Muscle of arm (tissue), 12 donors: Measurements from ENCODE around the gene THAP7. TPM values are rescaled to one million over a fixed set of nuclear protein-coding genes. Genes with fewer than 3 reads are reported as not detected.

Experiments
- DNase-seq: peaks from one replicate; pipeline ENCODE4 v3.0.0-alpha.2; 2013
- polyA plus RNA-seq, 12 donors: library from polyadenylated mRNA; unstranded; fragments of 120-200 nt; gene quantifications; one replicate each; pipeline ENCODE4 v1.2.1, GENCODE V29; 2013; ENCODE audit not compliant: insufficient read length in 12 of 12

Gene THAP7
- polyA plus RNA-seq, 12 donors, result 11.2 to 20.3 (median 14.9) TPM; not detected in 1

DNA sequence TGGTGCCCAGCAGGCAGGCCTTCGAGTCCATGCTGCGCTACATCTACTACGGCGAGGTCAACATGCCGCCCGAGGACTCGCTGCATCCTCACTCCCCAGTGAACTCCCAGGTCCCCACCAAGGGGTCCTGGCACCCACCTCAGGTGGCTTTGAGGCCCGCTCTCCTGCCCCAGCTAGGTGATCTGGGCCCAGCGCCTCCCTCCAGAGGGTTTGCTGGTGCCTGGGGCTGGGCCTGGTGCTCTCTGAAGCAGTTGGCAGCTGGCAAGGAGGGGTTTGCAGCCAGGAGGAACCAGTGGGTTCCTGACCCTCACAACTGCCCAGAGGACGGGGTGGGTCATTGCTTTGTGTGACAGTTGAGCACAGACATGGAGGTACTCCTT, 5.9 kb downstream of the THAP7 start:
- no peak for DNase-seq

DNA sequence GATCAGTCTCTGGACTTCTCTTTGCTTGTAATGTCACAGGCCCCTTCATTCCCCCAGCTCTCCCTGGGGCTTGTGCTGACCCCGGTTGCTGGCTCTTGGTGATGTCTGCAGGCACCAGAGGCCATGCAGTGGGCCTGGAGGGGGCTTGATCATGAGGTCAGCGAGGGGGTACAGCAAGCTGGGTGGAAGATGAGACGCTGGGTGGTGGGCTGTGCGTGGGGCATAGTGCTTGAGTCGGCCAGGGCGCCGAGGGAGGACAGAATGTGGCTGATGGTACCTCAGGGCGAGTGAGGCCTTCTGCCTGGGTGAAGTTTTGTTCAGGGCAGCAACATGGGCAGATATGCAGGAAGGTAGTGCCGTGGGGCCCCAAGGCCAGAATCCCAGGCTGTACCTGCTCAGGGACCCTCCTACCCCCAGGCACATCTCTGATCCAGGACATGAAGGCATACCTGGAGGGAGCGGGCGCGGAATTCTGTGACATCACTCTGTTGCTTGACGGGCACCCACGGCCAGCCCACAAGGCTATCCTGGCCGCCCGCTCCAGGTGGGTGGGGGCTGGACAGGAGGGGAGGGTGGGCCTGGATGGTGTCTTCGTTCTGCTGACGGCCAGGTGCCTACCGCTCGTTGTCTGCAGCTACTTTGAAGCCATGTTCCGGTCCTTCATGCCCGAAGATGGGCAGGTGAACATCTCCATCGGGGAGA, 6.4 kb downstream of the THAP7 start:
- no peak for DNase-seq

DNA sequence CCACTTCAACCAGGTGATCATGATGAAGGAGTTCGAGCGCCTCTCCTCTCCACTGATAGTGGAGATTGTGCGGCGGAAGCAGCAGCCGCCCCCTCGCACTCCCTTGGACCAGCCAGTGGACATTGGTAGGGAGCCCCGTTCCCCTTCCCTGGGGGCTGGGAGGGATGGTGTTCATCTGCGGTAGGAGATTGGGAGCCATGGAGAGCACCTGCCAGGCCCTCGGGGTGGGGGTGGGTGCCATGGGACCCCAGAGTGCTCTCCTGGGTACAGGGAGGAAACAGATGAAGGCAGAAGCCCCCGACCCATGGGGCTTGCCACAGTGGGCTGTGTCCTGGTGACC, 7.0 kb downstream of the THAP7 start:
- no peak for DNase-seq

DNA sequence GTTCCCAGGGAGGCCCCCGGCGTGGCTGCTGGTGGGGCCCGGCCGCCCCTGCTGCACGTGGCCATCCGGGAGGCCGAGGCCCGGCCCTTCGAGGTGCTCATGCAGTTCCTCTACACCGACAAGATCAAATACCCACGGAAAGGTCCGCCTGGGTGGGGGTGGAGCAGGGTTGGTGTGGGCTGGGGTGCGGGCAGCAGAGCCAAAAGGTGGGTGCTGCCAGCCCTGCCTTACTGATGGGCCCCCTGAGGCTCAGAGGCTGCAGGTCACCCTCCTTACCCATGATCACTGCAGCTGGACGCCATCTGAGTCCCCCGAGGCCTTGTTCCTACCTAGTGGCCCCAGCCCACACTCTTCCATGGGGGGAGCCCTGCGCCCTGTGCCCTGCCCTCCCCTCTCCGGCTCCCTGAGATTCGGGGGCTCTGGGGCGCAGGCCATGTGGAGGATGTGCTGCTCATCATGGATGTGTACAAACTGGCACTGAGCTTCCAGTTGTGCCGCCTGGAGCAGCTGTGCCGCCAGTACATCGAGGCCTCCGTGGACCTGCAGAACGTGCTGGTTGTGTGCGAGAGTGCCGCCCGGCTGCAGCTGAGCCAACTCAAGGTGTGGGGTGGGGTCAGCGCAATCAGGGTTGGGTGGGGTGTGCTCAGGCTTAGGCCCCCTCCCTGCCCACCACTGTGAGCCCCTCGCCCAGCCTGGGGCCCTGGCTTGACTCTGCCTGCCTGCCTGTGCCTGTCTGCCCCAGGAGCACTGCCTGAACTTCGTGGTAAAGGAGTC, 7.6 kb downstream of the THAP7 start:
- DNase-seq, result no peak

DNA sequence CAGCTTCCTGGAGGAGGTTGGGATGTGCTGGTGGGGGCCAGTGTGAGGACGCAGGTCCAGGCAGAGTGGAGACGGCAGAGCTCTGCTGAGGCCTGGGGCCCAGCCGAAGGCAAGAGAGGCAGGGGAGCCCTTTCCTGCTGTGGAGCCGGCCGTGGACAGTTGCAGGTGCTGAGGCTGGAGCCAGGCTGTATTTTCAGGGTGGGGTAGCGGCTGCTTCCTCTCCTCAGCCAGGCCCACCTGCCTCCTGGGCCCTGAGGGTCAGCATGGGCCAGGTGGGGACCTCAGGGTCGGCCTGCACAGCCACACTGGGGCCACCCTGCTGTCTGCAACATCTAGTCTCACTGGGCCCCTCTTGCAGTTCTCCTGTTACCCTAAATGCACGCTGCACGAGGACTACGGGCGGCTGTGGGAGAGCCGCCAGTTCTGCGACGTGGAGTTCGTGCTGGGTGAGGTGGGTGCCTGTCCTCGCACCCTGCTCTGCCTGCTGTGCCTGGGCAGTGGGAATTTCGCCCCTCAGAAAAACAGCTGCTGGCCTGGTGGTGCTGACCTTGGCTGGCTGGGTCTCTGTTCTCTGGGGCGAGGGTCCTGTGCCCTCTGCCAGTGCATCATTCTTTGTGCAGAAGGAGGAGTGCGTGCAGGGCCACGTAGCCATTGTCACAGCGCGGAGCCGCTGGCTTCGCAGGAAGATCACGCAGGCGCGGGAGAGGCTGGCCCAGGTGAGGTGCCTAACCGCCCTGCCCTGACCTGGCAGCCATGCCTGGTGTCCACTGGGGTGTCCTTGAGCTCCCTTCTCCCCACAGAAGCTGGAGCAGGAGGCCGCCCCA, 8.4 kb downstream of the THAP7 start:
- DNase-seq, result no peak

DNA sequence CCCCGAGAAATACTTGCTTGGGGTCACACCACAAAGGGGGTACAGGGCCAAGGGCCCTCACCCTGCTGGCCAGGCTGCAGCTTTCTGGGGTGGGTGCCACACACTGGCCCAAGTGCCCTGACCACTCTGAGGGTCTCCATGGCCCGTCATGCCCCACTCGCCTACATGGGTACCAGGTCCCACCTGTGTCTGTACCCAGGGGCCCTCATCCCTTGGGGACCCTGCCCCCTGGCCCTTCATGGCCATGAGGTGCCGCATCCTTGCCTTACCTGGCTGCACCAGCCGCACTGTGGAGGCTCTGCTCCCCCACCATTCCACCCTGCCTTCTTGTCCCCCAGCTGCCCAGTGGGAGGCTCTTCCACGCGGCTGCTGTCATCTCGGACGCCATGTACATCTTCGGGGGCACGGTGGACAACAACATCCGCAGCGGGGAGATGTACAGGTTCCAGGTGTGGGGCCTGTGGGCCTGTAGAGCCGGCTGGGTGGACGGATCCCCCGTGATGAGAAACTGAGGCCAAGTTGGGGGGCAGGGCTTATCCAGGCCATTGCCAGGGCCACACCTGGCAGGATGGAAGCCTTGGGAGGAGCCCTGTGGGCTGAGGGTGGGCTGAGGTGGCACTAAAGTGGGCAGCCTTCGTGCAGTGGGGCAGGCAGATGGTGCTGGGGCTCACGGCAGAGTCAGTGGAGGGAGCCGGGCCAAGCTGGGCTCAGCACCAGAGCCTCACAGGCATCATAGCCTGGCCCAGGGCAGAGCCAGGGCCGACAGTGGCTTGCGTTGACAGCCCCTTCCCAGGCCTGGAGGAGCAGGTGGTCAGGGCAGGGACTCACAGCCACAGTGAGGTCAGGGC, 9.2 kb downstream of the THAP7 start:
- no peak for DNase-seq

DNA sequence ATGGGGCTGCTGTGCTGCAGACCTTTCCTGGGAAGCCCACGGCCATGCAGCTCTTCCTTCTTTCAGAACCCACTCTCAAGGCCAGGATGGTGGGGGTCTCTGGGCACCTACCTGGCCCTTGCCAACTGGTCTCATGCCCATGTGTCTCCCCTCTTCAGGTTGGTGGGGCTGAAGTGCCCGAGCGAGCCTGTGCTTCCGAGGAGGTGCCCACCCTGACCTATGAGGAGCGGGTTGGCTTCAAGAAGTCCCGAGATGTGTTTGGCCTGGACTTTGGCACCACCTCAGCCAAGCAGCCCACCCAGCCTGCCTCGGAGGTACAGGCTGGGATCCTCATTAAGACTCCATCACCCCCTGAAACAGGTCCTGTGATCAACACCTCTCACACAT, 9.9 kb downstream of the THAP7 start:
- no peak for DNase-seq

DNA sequence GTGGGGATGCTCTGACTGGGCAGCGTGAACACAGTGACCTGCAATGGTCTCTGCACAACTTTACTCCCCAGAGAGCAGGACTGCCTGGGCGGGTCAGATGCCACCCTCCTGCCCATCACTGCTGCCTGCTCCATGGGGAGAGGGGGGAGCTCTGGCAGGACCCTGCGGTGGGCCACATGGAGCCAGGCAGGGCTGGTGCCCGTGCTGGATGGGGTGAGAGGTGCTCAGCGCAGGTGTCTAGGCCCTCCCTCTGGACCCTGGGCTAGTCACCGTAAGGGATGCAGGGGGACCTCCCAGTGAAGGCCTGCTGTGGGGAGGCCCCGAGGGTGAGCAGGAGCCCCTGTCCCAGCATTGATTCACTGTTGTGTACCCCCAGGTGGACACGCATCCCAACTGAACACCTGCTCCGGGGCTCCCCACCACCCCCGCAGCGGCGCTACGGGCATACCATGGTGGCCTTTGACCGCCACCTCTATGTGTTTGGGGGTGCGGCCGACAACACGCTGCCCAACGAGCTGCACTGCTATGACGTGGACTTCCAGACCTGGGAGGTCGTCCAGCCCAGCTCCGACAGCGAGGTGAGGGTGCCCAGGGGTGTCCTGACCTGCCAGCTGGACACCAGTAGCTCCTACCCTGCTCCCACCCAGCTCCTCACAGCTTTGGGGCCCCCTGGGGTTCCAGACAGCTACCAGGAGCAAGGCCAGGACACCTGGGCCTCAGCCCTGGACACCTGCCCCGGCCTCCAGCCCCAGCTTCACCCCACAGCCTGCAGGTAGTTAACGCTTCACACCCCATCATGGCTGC, 10.5 kb downstream of the THAP7 start:
- DNase-seq, result no peak

DNA sequence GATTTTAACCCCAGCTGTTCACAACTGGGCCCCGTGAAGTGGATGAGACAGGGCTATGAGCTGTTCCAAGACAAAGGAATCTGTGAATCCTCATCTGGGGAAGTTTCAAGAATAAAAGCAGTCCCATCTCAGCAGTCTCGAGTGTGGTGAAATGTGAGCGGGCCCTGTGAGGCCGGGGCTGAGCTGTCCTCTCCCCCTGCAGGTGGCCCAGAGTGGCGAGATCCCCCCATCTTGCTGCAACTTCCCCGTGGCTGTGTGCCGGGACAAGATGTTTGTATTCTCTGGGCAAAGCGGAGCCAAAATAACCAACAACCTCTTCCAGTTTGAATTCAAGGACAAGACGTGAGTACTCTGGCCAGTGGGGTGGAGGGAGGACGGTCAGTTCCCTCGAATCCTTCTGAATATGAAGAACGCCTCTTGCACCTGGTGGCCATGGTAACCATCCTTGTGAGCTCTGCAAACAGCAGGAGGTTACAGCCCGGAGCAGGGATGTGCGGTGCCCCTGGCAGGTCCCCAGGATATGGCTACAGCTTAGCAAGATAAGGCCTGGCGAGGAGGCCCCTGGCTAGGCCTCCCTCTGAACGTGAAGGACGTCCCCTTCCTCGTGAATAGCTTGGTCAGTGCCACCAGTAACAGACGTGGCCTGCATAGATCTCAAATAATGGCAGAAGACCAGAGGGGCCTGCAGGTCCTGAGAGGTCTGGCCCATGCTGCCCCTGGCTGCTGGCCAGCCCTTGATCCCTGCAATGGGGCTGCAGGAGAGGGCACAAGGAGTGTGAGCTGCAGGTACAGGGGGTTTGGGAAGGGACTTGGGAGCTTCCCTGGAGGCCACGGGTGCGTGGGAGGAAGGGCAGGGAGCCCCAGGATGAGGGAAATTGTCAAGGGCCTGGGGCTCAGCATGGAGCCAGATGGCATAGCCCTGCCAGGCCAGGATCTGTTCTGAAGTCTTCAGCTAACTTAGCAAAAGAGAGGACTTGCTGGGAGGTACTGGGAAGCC, 11.4 kb downstream of the THAP7 start:
- no peak for DNase-seq

DNA sequence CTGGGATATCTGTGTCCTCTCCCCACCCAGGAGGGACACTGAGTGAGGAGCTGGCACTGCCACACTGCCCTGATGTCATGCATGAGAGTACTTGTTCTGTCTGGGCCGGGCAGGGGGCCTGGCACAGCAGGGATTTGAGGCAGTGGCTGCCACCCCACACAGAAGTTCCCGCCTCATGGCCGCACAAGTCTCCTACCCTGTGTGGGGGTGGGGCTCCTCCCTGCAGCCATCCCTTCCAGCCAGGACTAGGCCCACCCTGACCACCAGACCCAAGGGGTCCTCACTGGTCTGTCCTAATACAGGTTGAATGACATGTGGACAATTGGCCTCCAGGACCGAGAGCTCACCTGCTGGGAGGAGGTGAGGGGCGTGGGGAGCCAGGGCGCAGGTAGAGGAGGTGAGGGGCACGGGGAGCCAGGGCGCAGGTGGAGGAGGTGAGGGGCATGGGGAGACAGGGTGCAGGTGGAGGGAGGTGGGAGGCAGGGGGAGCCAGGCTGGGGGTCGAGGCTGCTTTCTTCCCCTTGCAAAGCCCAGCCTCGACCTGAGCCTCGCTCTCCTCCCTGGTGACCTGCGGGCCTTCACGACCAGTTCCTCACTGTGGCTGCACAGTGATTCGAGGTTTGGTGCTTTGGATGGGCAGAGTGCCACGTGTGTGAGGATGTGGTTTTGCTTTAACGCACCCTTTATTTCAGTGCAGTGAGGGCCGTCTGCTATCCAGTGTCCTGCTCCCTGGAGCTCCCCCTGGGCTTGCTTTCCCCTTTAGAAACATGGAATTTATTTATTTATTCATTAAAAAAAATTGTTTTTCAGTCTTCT, 12.4 kb downstream of the THAP7 start:
- no peak for DNase-seq

DNA sequence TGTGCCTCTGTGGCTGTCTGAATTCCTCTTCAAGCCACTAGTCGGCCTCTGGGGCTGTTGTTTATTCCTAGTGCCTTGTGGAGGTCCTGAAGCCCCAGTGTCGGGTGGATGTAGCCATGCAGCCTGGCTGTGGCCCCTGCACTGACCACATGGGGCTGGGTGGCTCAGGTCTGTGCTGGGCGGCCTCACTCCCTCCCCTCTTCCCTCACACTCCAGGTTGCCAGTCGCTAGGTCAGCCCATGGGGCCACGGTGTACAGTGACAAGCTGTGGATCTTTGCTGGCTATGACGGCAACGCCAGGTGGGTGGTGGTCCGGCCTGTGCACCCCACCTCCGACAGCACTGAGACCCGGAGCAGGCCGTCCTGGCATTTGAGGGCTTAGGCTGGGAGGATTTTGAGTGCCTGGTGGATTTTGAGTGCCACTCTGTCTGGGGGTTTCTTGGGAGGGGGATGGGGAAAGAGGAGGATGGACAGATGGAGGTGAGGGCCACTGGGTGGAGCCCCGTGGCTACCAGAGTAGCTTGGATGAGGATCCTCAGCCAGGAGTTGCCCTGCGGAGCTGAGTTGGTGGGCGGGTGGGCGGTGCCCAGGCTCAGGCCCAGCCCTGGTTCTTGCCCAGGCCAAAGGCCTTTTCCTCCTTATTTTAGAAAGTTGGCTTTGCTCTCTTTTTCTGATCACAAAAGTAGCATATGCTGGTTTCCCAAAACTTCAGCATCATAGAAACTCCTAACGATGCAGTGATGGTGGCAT, 13.2 kb downstream of the THAP7 start:
- DNase-seq, result no peak

DNA sequence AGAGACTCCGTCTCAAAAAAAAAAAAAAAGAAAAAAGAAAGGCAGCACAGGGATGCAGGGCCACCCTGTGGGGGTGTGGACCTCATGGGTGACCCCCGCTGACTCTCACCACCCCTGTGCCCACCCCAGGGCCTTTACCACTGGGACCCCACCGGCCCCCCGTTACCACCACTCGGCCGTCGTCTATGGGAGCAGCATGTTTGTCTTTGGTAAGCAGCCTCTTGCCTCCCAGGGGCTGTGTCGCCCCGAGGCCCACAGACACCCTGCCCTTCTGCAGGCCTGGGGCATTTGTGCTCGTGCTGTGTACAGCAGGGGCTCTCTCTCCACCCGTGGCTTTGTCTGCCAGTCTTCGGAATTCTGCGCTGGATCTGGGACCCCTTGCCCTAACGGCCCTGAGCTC, 14.5 kb downstream of the THAP7 start:
- no peak for DNase-seq

DNA sequence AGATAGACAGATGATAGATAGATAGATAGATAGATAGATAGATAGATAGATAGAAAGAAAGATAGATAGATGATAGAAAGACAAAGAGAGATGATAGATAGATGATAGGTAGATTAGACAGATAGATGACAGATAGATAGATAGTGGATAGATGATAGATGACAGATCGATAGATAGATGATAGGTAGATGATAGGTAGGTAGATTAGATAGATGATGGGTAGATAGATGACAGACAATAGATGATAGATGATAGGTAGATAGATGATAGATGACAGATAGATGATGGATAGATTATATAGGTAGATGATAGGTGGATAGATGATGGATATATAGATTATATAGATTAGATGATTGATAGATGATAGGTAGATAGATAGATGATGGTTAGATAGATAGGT, 15.6 kb downstream of the THAP7 start:
- no peak for DNase-seq

DNA sequence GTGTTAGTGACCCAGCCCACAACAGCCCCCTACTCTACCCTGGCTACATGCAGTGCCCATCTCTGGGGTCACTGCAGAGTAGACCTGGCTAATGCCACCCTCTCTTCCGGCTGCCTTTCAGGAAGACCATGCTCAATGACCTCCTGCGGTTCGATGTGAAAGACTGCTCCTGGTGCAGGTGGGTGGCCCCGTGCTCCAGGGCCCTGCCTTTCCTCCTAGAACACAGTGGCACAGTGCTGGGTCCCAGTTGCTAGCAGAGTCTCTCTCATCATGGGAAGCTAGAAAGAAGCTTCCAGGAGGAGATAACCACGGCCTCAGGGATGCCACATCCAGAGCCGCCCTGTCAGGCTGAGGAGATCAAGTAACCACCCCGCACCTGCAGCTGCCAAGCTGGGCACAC, 16.2 kb downstream of the THAP7 start:
- no peak for DNase-seq

DNA sequence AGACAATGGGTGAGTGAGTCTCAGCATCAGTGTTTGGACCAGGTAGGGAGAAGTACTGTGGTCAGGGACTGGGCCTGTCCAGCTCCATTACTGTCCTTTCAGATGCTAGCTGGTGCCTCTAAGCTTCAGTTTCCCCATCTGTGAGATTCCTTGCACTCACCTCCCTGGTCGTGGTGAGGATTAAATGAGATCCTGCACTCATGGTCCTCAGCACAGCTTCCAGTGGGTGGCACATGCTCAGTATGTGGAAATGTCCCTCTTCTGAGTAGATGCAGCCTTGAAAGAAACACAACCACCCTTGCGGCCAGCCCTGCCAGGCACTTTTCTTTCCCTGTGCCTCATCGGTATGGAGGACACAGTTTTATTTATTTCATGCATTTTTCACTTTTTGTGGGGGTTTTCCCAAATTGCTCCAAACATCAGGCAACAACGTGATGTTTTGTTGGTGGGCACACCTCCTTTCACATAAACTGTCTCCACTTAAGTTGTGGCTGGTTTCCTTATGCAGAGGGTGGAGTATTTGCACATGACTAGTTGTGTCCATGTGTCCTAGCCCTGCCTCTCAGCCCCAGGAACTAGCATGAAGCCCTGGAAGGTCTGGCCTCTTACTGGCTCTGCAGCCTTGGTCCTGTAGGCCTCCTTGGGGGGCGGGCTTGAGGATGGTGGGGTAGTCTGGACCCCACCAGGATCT, 18.7 kb downstream of the THAP7 start:
- DNase-seq, result no peak

DNA sequence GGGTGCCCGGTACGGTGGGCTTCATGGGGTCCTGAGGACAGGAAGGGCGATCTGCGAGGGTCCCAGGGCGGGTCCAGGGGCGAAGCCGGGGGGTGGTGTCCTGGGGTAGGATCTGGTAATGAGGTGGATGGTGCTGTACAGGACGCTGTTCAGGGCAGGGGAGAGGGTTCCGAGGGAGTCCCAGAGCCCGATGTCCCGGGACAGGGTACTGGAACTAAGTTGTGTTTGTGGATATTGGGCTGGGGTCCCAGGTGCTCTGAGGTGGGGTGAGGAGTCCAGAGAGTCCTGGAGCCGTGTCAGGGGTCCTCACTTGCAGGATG, 19.4 kb downstream of the THAP7 start:
- no peak for DNase-seq

DNA sequence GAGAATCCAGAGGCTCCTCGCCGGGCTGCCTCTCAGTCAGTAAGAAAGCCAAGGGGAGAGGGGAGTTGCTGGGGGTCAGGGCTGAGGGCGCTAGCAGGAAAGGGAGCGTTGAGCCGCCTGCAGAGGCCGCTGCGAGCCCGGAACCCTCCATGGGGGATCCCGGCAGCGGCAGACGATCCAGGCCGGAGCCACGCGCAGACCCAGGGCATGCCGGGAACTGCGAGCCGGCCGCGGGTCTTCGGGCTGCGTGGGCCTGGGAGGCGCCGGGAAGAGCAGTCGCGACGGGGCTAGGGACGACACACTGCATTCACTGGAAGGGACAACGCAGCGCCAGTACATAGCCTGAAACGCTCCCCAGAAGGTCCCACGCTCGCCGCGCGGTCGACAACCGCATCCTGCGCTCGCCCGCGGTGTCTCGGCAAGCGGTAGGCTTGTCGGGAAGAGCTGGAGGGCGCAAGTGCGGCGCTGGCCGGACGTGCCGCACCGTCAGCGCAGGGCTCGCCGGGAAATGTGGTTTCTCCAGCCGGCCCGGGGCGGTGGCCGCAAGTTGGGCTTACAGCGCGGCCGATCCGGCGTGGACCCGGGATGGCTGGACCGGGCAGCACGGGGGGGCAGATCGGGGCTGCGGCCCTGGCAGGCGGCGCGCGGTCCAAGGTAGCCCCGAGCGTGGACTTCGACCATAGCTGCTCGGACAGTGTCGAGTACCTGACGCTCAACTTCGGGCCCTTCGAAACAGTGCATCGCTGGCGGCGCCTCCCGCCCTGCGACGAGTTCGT, 19.9 kb downstream of the THAP7 start, which contains the start of gene LZTR1:
Gene LZTR1, plus strand, starts transcription at position 511 of the 776 bp plus-strand sequence. Its CDS starts 75 bp downstream, at position 586.
- peak; percentile 88 for DNase-seq
